GM12874 (cell line): ENCODE measurements around the gene PRPF40A.

Source experiments
- CTCF ChIP-seq: IDR thresholded peaks from 2 replicates; pipeline ENCODE4 v1.5.1; 2011; ENCODE audit warnings: low read depth, mild to moderate bottlenecking, control low read depth, low read length, moderate library complexity; ENCODE audit not compliant: insufficient read depth

Gene PRPF40A

GRCh38 chr2:152623076-152623740 is 94.1 kb downstream of the PRPF40A start:
- no peak for TF ChIP-seq CTCF

GRCh38 chr2:152622219-152622618 is 95.0 kb downstream of the PRPF40A start:
- no peak for TF ChIP-seq CTCF

- TF ChIP-seq CTCF = no peak
Observed at GRCh38 chr2:152620985-152621384, 96.3 kb downstream of the PRPF40A start.

- no peak for TF ChIP-seq CTCF
Observed at GRCh38 chr2:152620208-152620607, 97.1 kb downstream of the PRPF40A start.

- TF ChIP-seq CTCF = no peak
Observed at GRCh38 chr2:152618193-152618564, 99.1 kb downstream of the PRPF40A start.

GRCh38 chr2:152617456-152618192 is 99.6 kb downstream of the PRPF40A start:
- TF ChIP-seq CTCF = no peak

- TF ChIP-seq CTCF = no peak
Observed at GRCh38 chr2:152615177-152615576, 102.1 kb downstream of the PRPF40A start.
